Heart left ventricle (tissue), 16 donors: ENCODE measurements around the gene PRTN3. TPM values are rescaled to one million over a fixed set of nuclear protein-coding genes. Genes with fewer than 3 reads are reported as not detected.
A peak's percentile ranks its signal among the peaks of the same experiment; 100 is the strongest.

Experiments
- ATAC-seq, 4 donors: fragments of 200-7000 bp; cut with Tn5 transposase; one replicate each; pipeline ENCODE4 v1.9.1; 2020 to 2022; ENCODE audit warnings: moderate library complexity in 4 of 4, mild to moderate bottlenecking in 3 of 4, moderate number of reproducible peaks in 1 of 4
- DNase-seq, 5 donors: peaks; one replicate each; pipeline ENCODE4 v3.0.0-alpha.2; 2020
- H3K27ac ChIP-seq, 12 donors: fragments of 200-600 bp; sonication (generic) in 4 of 12; one replicate each; pipeline versions ENCODE4 v1.5.0 to v1.8.0; 2016 to 2022; ENCODE audit warnings: mild to moderate bottlenecking in 2 of 12
- H3K27me3 ChIP-seq, 9 donors: fragments of 200-600 bp; sonication (generic) in 2 of 9; one replicate each; pipeline versions ENCODE4 v1.5.1 to v1.8.0; 2016 to 2022; ENCODE audit warnings: mild to moderate bottlenecking in 3 of 9
- H3K36me3 ChIP-seq, 9 donors: fragments of 200-600 bp; sonication (generic) in 2 of 9; one replicate each; pipeline versions ENCODE4 v1.5.0 to v1.8.0; 2018 to 2022; ENCODE audit warnings: mild to moderate bottlenecking in 2 of 9
- H3K4me1 ChIP-seq, 12 donors: fragments of 200-600 bp; sonication (generic) in 4 of 12; one replicate each; pipeline versions ENCODE4 v1.5.0 to v1.8.0; 2016 to 2022; ENCODE audit warnings: mild to moderate bottlenecking in 3 of 12
- H3K4me3 ChIP-seq, 12 donors: fragments of 200-600 bp; sonication (generic) in 4 of 12; one replicate each; pipeline versions ENCODE4 v1.5.0 to v1.8.0; 2017 to 2022; ENCODE audit warnings: mild to moderate bottlenecking in 9 of 12, moderate library complexity in 4 of 12
- H3K9me3 ChIP-seq, 12 donors: fragments of 200-600 bp; sonication (generic) in 4 of 12; one replicate each; pipeline versions ENCODE4 v1.5.0 to v1.8.0; 2016 to 2022; ENCODE audit warnings: mild to moderate bottlenecking in 1 of 12
- CTCF ChIP-seq, 12 donors: fragments of 200-600 bp; sonication (generic) in 4 of 12; IDR thresholded peaks; one replicate each; pipeline versions ENCODE4 v1.5.0 to v1.8.0; 2018 to 2022; ENCODE audit warnings: antibody characterized with exemption in 12 of 12, mild to moderate bottlenecking in 5 of 12
- POLR2A ChIP-seq, 2 donors: fragments of 450-650 bp; IDR thresholded peaks; one replicate each; pipeline ENCODE4 v1.6.1; 2017; ENCODE audit warnings: antibody characterized with exemption in 2 of 2, mild to moderate bottlenecking in 2 of 2, moderate library complexity in 2 of 2
- WGBS, 4 donors: extraction: QIAGEN DNeasy Blood & Tissue Kit in 2 of 4; methylation state at CpG; one replicate each; pipeline versions ENCODE4 v1.1.5 to v1.1.7; 2013 to 2018; 5-methylcytosine and 5-hydroxymethylcytosine counted together
- intact Hi-C, 10 donors: fragments of 100-400 bp; cut with DNase I; formaldehyde crosslinking; loops; one replicate each; pipeline versions ENCODE4 v1.11.1 to v1.14.2; 2022
- polyA plus RNA-seq, 2 donors: library from polyadenylated mRNA; stranded (reverse); fragments of 200-250 nt; gene quantifications; one replicate each; pipeline ENCODE4 v1.2.3, GENCODE V29; 2013
- total RNA-seq, 9 donors: library from RNA; depleted of rRNA in 2 of 9; stranded (reverse); fragments of >200 nt in 2 of 9; fragmentation: NEBNext Ultra II Directional in 3 of 9; extraction: Animal tissue kit (Norgen Biotek cat#: 25700) in 3 of 9; gene quantifications; one replicate each; pipeline versions ENCODE4 v1.1.0 to v1.2.4, GENCODE V29; 2016 to 2023
- donor health status: ischemic (EF 13 %, LVEDD 7.1; RV severe dilation, severe dysfunction).
- donor health status: healthy with polysubstance abuse.
- donor health status: DM: no; HTN: yes; CAD: no.
- donor health status: DM: no; HTN: no; CAD: no.
- donor health status: ischemic (EF 25% LVEDD 6.9; RV normal size, moderate dysfunction).
- donor health status: ischemic (EF 25% LVEDD 5.7; RV mildly dilated, moderate dysfunction).
- donor health status: healthy.
- donor health status: DM: yes; HTN: yes; CAD: no.
- donor health status: ischemic (EF 35%, LVEDD 5.7; RV mildly dilated, moderate dysfunction).
- donor health status: nonischemic (EF 11% LVEDD 7.7; RV severe dilation, severe dysfunction).
- donor health status: DM: yes; HTN: yes; CAD: no.
- donor health status: PGD.
- donor health status: ischemic (EF 29% LVEDD 5.4; RV normal size, mild dysfunction).
- donor health status: nonischemic (EF 23%, LVEDD 6.1; RV moderate dilation, normal function).

PRTN3 gene
- total and polyA plus RNA-seq, 11 donors, result 0.11 to 0.40 TPM; not detected in 9

DNA sequence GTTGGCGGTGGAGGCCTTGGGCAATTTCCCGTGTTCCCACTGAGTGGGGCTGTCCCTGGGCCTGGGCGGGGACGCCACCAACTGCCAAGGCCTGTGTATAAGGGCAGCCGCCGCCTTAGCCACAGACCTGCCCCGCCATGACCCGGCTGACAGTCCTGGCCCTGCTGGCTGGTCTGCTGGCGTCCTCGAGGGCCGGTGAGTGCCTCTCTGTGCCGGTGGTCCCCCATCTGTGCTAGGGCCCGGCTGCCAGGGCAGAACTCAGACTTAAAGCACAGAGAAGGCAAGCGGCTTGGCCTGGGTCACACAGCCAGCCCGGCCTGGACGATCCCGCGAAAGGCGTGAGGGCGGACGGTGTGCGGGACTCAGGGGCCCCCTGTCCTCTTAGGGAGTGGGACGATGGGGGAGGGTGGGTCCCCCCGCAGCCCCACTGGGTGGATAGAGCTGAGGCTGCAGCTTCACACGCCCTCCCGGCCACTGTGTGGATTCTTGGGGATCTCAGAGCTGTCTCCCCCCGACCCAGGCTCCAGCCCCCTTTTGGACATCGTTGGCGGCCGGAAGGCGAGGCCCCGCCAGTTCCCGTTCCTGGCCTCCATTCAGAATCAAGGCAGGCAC, 13.0 kb upstream of the PRTN3 start, which contains the start of gene AZU1:
AZU1 (plus strand) TSS at position 128 of the 612 bp plus-strand sequence; CDS start at position 138, 10 bp downstream.
- peaks cover 0 to 16% (median 0%) of the 10 kb centered on the region in 12 donors for H3K4me1 ChIP-seq
- WGBS, 4 donors, result 71 to 81% (median 76%) methylated on average over 14 to 33 of the region's 33 CpGs
- H3K36me3 ChIP-seq, result no peaks in the 10 kb centered on the region
- H3K4me3 ChIP-seq, result no peak within 1 kb of the TSS
- ATAC-seq (peak in 2 of 4 donors; percentile 18 to 64), DNase-seq (peak in 2 of 5 donors; percentile 8 to 71)
- no peak within 1 kb of the TSS for H3K27ac ChIP-seq
- TF ChIP-seq CTCF (IDR thresholded peaks at IDR 0.05), result no peak
- TF ChIP-seq POLR2A (IDR thresholded peaks at IDR 0.05), result no peak
- peaks cover 6 to 35% (median 14%) of the 10 kb centered on the region in 9 donors for H3K27me3 ChIP-seq
- intact Hi-C loops, result no loop called here
- no peaks in the 10 kb centered on the region for H3K9me3 ChIP-seq

- TF ChIP-seq CTCF (IDR thresholded peaks at IDR 0.05), result no peak
- TF ChIP-seq POLR2A (IDR thresholded peaks at IDR 0.05), result no peak
- 64 to 80% (median 75%) methylated on average over 12 to 18 of the region's 18 CpGs for WGBS, 4 donors
- no peak overlapping the region for H3K4me3 ChIP-seq
- peaks cover 0 to 23% (median 6%) of the 10 kb centered on the region in 9 donors for H3K27me3 ChIP-seq
- intact Hi-C loops, result no loop called here
- H3K9me3 ChIP-seq, result no peaks in the 10 kb centered on the region
- H3K36me3 ChIP-seq, result no peaks in the 10 kb centered on the region
- ATAC-seq (no peak), DNase-seq (no peak)
- H3K27ac ChIP-seq, result no peak overlapping the region
- peaks cover 0 to 8% (median 0%) of the 10 kb centered on the region in 12 donors for H3K4me1 ChIP-seq
These were observed 11.6 kb upstream of the PRTN3 start for GRCh38 chr19:829129-829758.

DNA sequence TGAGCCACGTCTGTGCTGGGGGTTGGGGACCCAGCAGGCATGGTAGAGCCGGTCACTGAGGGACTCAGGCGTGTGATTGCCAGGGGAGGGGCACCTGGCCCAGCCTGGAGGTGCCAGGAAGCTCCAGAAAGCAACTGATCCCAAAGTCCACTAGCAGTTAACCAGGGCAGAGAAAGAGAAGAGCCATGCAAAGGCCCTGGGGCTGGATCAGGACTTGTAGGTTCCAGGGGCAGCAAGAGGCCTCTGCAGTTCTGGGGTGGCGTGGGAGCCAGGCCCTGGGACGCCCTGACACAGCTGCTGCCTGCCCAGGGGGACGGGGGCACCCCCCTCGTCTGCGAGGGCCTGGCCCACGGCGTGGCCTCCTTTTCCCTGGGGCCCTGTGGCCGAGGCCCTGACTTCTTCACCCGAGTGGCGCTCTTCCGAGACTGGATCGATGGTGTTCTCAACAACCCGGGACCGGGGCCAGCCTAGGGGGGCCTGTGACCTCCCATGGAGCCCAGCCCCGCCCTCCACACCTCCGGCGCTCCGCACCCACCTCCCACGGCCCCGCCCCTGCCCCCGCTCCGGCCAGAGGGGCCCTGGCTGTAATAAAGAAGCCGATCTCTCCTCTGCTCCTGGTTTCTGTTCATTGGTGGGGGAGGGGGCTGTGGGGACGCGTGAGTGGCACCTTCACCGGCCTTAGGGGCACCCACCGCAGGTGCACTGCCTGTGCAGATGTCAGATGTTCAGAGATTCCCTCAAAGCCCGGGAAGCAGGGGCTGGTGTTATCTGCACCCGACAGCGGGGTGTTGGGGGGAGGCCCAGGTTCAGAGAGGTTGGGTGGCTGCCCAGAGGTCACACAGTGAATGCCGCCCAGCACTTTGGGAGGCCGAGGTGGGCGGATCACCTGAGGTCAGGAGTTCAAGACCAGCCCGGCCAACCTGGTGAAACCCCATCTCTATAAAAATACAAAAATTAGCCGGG, 9.1 kb upstream of the PRTN3 start:
- no peak for ATAC-seq
- 62 to 76% (median 67%) methylated on average over 19 to 38 of the region's 38 CpGs for WGBS, 4 donors
- Histone ChIP-seq H3K36me3 (no peaks in the 10 kb centered on the region), H3K27ac (no peak overlapping the region), H3K4me1 (peaks cover 0 to 8% (median 0%) of the 10 kb centered on the region in 12 donors), H3K27me3 (peaks cover 0 to 34% (median 6%) of the 10 kb centered on the region in 9 donors), H3K9me3 (no peaks in the 10 kb centered on the region), H3K4me3 (no peak overlapping the region)
- TF ChIP-seq POLR2A (IDR thresholded peaks at IDR 0.05) (no peak), CTCF (IDR thresholded peaks at IDR 0.05) (no peak)
- no peak for DNase-seq
- intact Hi-C loops, result no loop called here
